ENCODE measurements around the gene RND3.

The RND3 gene

GRCh38 chr2:150487537-150488429 lies at the start of gene RND3:
Gene RND3, minus strand, starts transcription at chr2:150487667. Its CDS starts 250 bp downstream, at chr2:150487417.
- in situ Hi-C loops (cut with MboI; ENCODE audit: low sequenced_read_pairs) = no loop called here

GRCh38 chr2:150535176-150535575 lies 47.7 kb upstream of the RND3 start:
- in situ Hi-C loops (cut with MboI; ENCODE audit: low sequenced_read_pairs) = no loop called here

GRCh38 chr2:150532879-150533278 lies 45.4 kb upstream of the RND3 start:
- in situ Hi-C loops (cut with MboI; ENCODE audit: low sequenced_read_pairs) = no loop called here

GRCh38 chr2:150532020-150532419 lies 44.6 kb upstream of the RND3 start:
- in situ Hi-C loops (cut with MboI; ENCODE audit: low sequenced_read_pairs) = no loop called here

GRCh38 chr2:150531591-150531990 lies 44.1 kb upstream of the RND3 start:
- in situ Hi-C loops (cut with MboI; ENCODE audit: low sequenced_read_pairs) = no loop called here

GRCh38 chr2:150530168-150530567 lies 42.7 kb upstream of the RND3 start:
- in situ Hi-C loops (cut with MboI; ENCODE audit: low sequenced_read_pairs) = no loop called here

- in situ Hi-C loops (cut with MboI; ENCODE audit: low sequenced_read_pairs) = no loop called here
These were observed 41.7 kb upstream of the RND3 start for GRCh38 chr2:150528861-150529801.

GRCh38 chr2:150526827-150527226 lies 39.4 kb upstream of the RND3 start:
- in situ Hi-C loops (cut with MboI; ENCODE audit: low sequenced_read_pairs) = no loop called here

GRCh38 chr2:150526006-150526405 lies 38.5 kb upstream of the RND3 start:
- in situ Hi-C loops (cut with MboI; ENCODE audit: low sequenced_read_pairs) = no loop called here

- in situ Hi-C loops (cut with MboI; ENCODE audit: low sequenced_read_pairs) = no loop called here
These were observed 34.8 kb upstream of the RND3 start for GRCh38 chr2:150522269-150522668.

GRCh38 chr2:150520887-150521664 lies 33.6 kb upstream of the RND3 start:
- in situ Hi-C loops (cut with MboI; ENCODE audit: low sequenced_read_pairs) = no loop called here

GRCh38 chr2:150520033-150520432 lies 32.6 kb upstream of the RND3 start:
- in situ Hi-C loops (cut with MboI; ENCODE audit: low sequenced_read_pairs) = no loop called here

- in situ Hi-C loops (cut with MboI; ENCODE audit: low sequenced_read_pairs) = no loop called here
These were observed 30.6 kb upstream of the RND3 start for GRCh38 chr2:150517951-150518680.

- in situ Hi-C loops (cut with MboI; ENCODE audit: low sequenced_read_pairs) = no loop called here
These were observed 26.2 kb upstream of the RND3 start for GRCh38 chr2:150513647-150514046.

GRCh38 chr2:150508497-150509137 lies 21.1 kb upstream of the RND3 start:
- in situ Hi-C loops (cut with MboI; ENCODE audit: low sequenced_read_pairs) = no loop called here

- in situ Hi-C loops (cut with MboI; ENCODE audit: low sequenced_read_pairs) = no loop called here
These were observed 19.6 kb upstream of the RND3 start for GRCh38 chr2:150507071-150507470.

- in situ Hi-C loops (cut with MboI; ENCODE audit: low sequenced_read_pairs) = no loop called here
These were observed 17.7 kb upstream of the RND3 start for GRCh38 chr2:150505178-150505577.

- in situ Hi-C loops (cut with MboI; ENCODE audit: low sequenced_read_pairs) = no loop called here
These were observed 8.6 kb upstream of the RND3 start for GRCh38 chr2:150495993-150496627.

- in situ Hi-C loops (cut with MboI; ENCODE audit: low sequenced_read_pairs) = no loop called here
These were observed 7.5 kb upstream of the RND3 start for GRCh38 chr2:150495001-150495400.
